A673 (cell line): Measurements from ENCODE around the gene SIK2. TPM values are rescaled to one million over a fixed set of nuclear protein-coding genes. Genes with fewer than 3 reads are reported as not detected.

ENCODE experiments used
- BruUV-seq: library from RNA; stranded (reverse); fragments of 400-500 nt; replicated peaks from 2 replicates; lab custom pipeline; 2021; lab: Mats Ljungman, UMichigan
- CTCF ChIA-PET: fragments of 300-600 bp; sonication (Branson Sonifier 250); formaldehyde crosslinking; loops from one replicate; lab custom pipeline; 2022; ENCODE audit warnings: antibody characterized with exemption; lab: Charles Lee
- POLR2A ChIA-PET: fragments of 300-600 bp; sonication (Branson Sonifier 250); formaldehyde crosslinking; loops from one replicate; lab custom pipeline; 2022; ENCODE audit warnings: antibody characterized with exemption; ENCODE audit not compliant: low non-redundant PET; lab: Charles Lee
- DNase-seq: peaks from one replicate; pipeline ENCODE4 v3.0.0-alpha.2; 2015; ENCODE audit warnings: low spot score
- H3K27ac ChIP-seq: fragments of 200-600 bp; sonication (generic); 2 replicates; pipeline ENCODE4 v1.5.1; 2016; ENCODE audit warnings: mixed run types, low read depth, mild to moderate bottlenecking, mixed read lengths, antibody characterized with exemption, low read length; ENCODE audit not compliant: poor library complexity, severe bottlenecking
- H3K27me3 ChIP-seq: fragments of 200-600 bp; sonication (generic); replicated peaks from 2 replicates; pipeline ENCODE4 v1.6.1; 2017; ENCODE audit warnings: mixed run types, low read depth, mild to moderate bottlenecking, mixed read lengths, antibody characterized with exemption, low read length; ENCODE audit not compliant: insufficient read depth, poor library complexity
- H3K36me3 ChIP-seq: fragments of 200-600 bp; sonication (generic); 2 replicates; pipeline ENCODE4 v1.6.1; 2016; ENCODE audit warnings: mixed run types, mild to moderate bottlenecking, mixed read lengths, antibody characterized with exemption, low read length; ENCODE audit not compliant: insufficient read depth, poor library complexity, severe bottlenecking
- H3K4me1 ChIP-seq: fragments of 200-600 bp; sonication (generic); 2 replicates; pipeline ENCODE4 v1.6.1; 2017; ENCODE audit warnings: mixed run types, mild to moderate bottlenecking, mixed read lengths, antibody characterized with exemption, low read length; ENCODE audit not compliant: insufficient read depth, poor library complexity, severe bottlenecking
- H3K4me3 ChIP-seq: fragments of 200-600 bp; sonication (generic); 2 replicates; pipeline ENCODE4 v1.5.1; 2016; ENCODE audit warnings: low read depth, mixed run types, mild to moderate bottlenecking, mixed read lengths, low read length; ENCODE audit not compliant: poor library complexity, severe bottlenecking
- H3K9me3 ChIP-seq: fragments of 200-600 bp; sonication (generic); 2 replicates; pipeline ENCODE4 v1.6.1; 2016; ENCODE audit warnings: mixed run types, low read depth, mild to moderate bottlenecking, mixed read lengths, antibody characterized with exemption, low read length; ENCODE audit not compliant: poor library complexity, severe bottlenecking
- EZH2 ChIP-seq: fragments of 200-600 bp; sonication (generic); IDR thresholded peaks from 2 replicates; pipeline ENCODE4 v1.6.1; 2017; ENCODE audit warnings: borderline replicate concordance, low read depth, mild to moderate bottlenecking, mixed read lengths, antibody characterized with exemption, low read length; ENCODE audit not compliant: poor library complexity, severe bottlenecking
- intact Hi-C: fragments of 100-400 bp; cut with micrococcal nuclease; formaldehyde crosslinking; loops from one replicate; pipeline ENCODE4 v1.10.0; 2022; ENCODE audit not compliant: unreplicated experiment
- total RNA-seq: library from RNA; stranded (reverse); gene quantifications from 2 replicates; pipeline ENCODE4 v1.2.3, GENCODE V29; 2021
- TF ChIP-seq, protein P1 (sequence below): fragments of 300-800, 200-600 bp; sonication (generic); conservative IDR thresholded peaks from 2 replicates; pipeline ENCODE4 v1.5.1; 2017; ENCODE audit warnings: low read depth, mild to moderate bottlenecking, antibody characterized with exemption, low read length, moderate library complexity, mixed read lengths

The SIK2 gene
- total RNA-seq, 1 experiment from 2014 or later: 18.7 TPM

DNA sequence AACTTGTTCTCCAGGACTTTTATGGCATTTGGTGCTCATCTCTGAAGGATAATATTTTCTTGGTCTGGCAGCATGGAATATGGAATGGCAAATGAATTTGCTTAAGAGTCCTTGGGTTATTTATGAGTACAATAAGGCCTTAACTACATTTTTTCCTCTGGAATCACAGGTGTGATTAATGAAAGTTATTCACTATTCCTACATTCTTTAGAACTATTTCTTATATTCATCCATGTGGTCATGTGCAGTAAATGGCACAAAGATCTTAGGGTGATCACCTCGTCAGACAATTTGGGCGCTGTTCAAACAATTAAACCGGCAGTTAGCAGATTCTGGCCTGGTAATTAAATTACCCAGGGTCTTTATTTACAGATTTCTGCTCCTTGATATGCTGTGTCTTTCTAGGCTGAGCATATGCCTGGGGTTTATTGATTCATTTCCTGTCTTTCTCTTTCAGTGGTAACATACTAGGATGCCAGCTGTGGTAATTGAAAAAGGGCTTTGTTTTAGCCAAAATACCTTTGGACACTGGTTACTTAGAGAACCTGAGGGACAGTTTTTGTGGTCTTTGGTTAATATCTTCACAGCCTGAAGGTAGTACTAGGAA, 31.6 kb downstream of the SIK2 start:
- Histone ChIP-seq H3K4me1 (peaks cover 63% of the 10 kb centered on the region), H3K4me3 (no peak overlapping the region), H3K36me3 (no peaks in the 10 kb centered on the region), H3K27me3 (no peaks in the 10 kb centered on the region), H3K27ac (peak overlapping the region; percentile 71), H3K9me3 (no peaks in the 10 kb centered on the region)
- peak; percentile 68 for DNase-seq
- intact Hi-C loops: no loop called here
- ChIA-PET POLR2A (no interaction called here), CTCF (no interaction called here)
- TF ChIP-seq, protein P1, sequence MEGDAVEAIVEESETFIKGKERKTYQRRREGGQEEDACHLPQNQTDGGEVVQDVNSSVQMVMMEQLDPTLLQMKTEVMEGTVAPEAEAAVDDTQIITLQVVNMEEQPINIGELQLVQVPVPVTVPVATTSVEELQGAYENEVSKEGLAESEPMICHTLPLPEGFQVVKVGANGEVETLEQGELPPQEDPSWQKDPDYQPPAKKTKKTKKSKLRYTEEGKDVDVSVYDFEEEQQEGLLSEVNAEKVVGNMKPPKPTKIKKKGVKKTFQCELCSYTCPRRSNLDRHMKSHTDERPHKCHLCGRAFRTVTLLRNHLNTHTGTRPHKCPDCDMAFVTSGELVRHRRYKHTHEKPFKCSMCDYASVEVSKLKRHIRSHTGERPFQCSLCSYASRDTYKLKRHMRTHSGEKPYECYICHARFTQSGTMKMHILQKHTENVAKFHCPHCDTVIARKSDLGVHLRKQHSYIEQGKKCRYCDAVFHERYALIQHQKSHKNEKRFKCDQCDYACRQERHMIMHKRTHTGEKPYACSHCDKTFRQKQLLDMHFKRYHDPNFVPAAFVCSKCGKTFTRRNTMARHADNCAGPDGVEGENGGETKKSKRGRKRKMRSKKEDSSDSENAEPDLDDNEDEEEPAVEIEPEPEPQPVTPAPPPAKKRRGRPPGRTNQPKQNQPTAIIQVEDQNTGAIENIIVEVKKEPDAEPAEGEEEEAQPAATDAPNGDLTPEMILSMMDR: no peak
- no peak for TF ChIP-seq EZH2
- no TSS peak for BruUV-seq

DNA sequence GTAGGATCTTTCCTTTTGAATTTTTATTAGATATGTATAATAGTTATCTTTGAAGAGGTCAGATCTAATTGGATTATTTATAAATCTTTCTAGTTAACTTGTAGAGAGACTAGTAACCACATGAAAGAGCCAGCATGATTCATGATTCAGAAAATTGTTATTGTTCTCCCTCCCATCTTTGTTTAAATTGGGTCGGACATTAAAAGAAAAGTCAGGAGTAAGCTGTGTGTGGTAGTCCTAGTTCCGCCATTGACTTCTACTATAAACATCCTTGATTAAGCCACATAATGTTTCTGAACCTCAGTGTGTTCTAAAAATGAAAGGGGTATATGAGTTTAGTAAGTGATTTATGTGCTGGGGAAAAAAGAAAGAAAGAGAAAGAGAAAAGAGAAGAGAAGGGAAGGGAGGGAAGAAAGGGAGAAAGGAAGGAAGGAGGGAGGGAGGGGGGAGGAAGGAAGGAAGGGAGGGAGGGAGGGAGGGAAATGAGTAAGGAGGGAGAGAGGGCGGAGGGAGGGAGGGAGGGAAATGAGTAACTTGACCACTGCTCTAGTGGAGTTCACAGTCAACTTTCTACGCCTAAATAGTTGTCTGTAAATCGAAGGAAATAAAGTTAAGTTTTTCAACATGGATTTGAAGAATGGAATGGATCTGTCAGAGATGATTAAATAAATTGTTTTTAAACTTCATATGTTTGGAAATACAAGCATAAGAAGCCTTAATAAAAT, 32.9 kb downstream of the SIK2 start:
- no TSS peak for BruUV-seq
- peak overlapping the region; percentile 71 for H3K27ac ChIP-seq
- H3K4me3 ChIP-seq: no peak overlapping the region
- H3K36me3 ChIP-seq: no peaks in the 10 kb centered on the region
- ChIA-PET POLR2A (no interaction called here), CTCF (no interaction called here)
- no peak for DNase-seq
- no peaks in the 10 kb centered on the region for H3K9me3 ChIP-seq
- peaks cover 70% of the 10 kb centered on the region for H3K4me1 ChIP-seq
- intact Hi-C loops: no loop called here
- no peaks in the 10 kb centered on the region for H3K27me3 ChIP-seq
- TF ChIP-seq, protein P1: no peak
- no peak for TF ChIP-seq EZH2

DNA sequence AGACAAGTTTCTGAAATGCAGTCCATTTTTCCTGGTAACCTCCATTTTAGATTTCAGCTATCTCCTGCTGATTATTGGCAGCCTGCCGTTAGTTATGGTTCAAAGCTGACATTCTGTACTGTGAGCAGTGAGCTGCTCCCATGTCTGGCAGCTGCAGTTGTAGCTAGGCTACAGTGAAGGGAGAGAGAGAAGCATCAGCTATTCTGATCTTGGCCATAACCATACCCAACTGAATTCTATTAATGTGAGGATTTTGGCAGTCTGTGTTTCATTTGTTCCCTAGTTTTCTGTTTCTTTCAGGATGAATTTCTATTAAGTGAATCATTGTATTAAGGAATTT, 33.4 kb downstream of the SIK2 start:
- H3K4me1 ChIP-seq: peaks cover 71% of the 10 kb centered on the region
- ChIA-PET CTCF (no interaction called here), POLR2A (no interaction called here)
- H3K9me3 ChIP-seq: no peaks in the 10 kb centered on the region
- BruUV-seq: no TSS peak
- TF ChIP-seq, protein P1: no peak
- no peak for TF ChIP-seq EZH2
- no peaks in the 10 kb centered on the region for H3K36me3 ChIP-seq
- H3K27ac ChIP-seq: peak overlapping the region; percentile 10
- intact Hi-C loops: no loop called here
- DNase-seq: peak; percentile 80
- no peak overlapping the region for H3K4me3 ChIP-seq
- H3K27me3 ChIP-seq: no peaks in the 10 kb centered on the region
